ENCODE data around the gene TNFRSF4.

The TNFRSF4 gene

GRCh38 chr1:1183221-1183747 is 30.7 kb downstream of the TNFRSF4 start:
- Histone ChIP-seq H3K9me3 (ENCODE audit: low read depth, low read length) (no peaks in the 10 kb centered on the region), H3K36me3 (ENCODE audit: insufficient read depth, low read length) (no peaks in the 10 kb centered on the region), H3K4me3 (no peak overlapping the region), H3K27ac (no peak overlapping the region), H3K9ac (ENCODE audit: insufficient read length) (no peak overlapping the region)
- TF ChIP-seq POLR2AphosphoS5 (IDR thresholded peaks at IDR 0.05; ENCODE audit: borderline replicate concordance, low read depth, low read length) = no peak
- no peak for TF ChIP-seq EZH2 (IDR thresholded peaks at IDR 0.05)
- TF ChIP-seq FOXP2 (optimal IDR thresholded peaks at IDR 0.05; ENCODE audit: control extremely low read depth, extremely low read length, insufficient read depth) = no peak
- no peak for DNase-seq (ENCODE audit: low read depth, low spot score)

DNA sequence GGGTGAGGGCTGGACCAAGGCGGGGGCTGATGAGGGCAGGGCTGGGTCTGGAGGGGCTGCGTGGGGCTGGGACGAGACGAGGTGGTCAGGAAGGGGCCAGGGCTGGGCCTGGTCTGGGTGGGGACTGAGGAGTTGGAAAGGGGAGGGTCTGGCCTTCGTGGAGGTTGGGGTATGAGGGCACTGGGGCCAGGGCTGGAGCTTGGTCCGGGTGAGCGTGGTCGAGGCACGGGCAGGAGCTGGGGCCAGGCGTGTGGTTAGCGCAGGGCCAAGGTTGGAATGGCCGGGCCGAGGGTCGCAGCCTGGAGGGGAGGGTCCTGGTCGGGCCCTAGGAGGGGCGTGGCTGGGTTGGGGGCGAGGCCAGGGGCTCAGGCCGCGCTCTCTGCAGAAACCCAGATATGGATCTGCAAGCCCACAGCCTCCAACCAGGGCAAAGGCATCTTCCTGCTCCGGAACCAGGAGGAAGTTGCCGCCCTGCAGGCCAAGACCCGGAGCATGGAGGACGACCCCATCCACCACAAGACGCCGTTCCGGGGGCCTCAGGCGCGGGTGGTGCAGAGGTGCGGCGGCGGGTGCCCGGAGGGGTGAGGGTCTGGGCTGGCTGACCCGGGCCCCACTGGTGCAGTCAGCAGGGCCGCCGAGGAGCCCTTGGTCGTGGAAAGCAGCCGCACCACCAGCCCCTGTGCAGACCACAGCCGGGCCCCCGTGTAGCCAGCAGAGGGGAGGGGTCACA is 31.3 kb downstream of the TNFRSF4 start:
- TF ChIP-seq POLR2AphosphoS5 (IDR thresholded peaks at IDR 0.05; ENCODE audit: borderline replicate concordance, low read depth, low read length) (no peak), EZH2 (IDR thresholded peaks at IDR 0.05) (no peak), FOXP2 (optimal IDR thresholded peaks at IDR 0.05; ENCODE audit: control extremely low read depth, extremely low read length, insufficient read depth) (no peak)
- H3K36me3 ChIP-seq (ENCODE audit: insufficient read depth, low read length) = no peaks in the 10 kb centered on the region
- no peak overlapping the region for H3K4me3 ChIP-seq
- H3K9ac ChIP-seq (ENCODE audit: insufficient read length) = no peak overlapping the region
- H3K27ac ChIP-seq = no peak overlapping the region
- no peak for DNase-seq (ENCODE audit: low read depth, low spot score)
- H3K9me3 ChIP-seq (ENCODE audit: low read depth, low read length) = no peaks in the 10 kb centered on the region

DNA sequence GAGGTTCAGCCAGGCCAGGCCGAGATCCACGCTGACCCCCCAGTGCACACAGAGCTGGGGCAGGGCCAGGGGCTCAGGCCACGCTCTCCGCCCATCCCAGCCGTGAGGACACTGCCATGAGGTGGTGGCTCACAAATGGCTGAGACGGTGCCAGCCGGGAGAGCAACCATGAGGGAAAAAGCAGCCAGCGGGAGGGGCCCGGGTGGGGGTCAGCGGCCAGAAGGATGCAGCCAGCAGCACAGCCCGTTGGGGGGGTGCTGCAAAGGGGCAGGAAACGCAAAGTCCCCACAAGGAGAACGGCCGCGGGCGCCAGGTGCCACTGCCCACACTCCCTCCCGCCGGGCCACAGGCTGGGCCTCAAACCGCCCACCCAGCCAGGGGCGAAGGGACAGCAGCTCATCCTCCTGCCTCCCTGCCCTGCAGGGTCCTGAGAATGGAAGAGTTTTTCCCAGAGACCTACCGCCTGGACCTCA is 32.0 kb downstream of the TNFRSF4 start:
- Histone ChIP-seq H3K9ac (ENCODE audit: insufficient read length) (no peak overlapping the region), H3K27ac (no peak overlapping the region), H3K9me3 (ENCODE audit: low read depth, low read length) (no peaks in the 10 kb centered on the region), H3K4me3 (no peak overlapping the region), H3K36me3 (ENCODE audit: insufficient read depth, low read length) (no peaks in the 10 kb centered on the region)
- no peak for TF ChIP-seq POLR2AphosphoS5 (IDR thresholded peaks at IDR 0.05; ENCODE audit: borderline replicate concordance, low read depth, low read length)
- TF ChIP-seq EZH2 (IDR thresholded peaks at IDR 0.05) = no peak
- TF ChIP-seq FOXP2 (optimal IDR thresholded peaks at IDR 0.05; ENCODE audit: control extremely low read depth, extremely low read length, insufficient read depth) = no peak
- DNase-seq (ENCODE audit: low read depth, low spot score) = no peak

- DNase-seq (ENCODE audit: low read depth, low spot score) = no peak
- no peak overlapping the region for H3K27ac ChIP-seq
- H3K9ac ChIP-seq (ENCODE audit: insufficient read length) = no peak overlapping the region
- H3K36me3 ChIP-seq (ENCODE audit: insufficient read depth, low read length) = no peaks in the 10 kb centered on the region
- TF ChIP-seq EZH2 (IDR thresholded peaks at IDR 0.05) (no peak), POLR2AphosphoS5 (IDR thresholded peaks at IDR 0.05; ENCODE audit: borderline replicate concordance, low read depth, low read length) (no peak), FOXP2 (optimal IDR thresholded peaks at IDR 0.05; ENCODE audit: control extremely low read depth, extremely low read length, insufficient read depth) (no peak)
- H3K4me3 ChIP-seq = no peak overlapping the region
- no peaks in the 10 kb centered on the region for H3K9me3 ChIP-seq (ENCODE audit: low read depth, low read length)
These were observed 32.6 kb downstream of the TNFRSF4 start for GRCh38 chr1:1181129-1181937.

DNA sequence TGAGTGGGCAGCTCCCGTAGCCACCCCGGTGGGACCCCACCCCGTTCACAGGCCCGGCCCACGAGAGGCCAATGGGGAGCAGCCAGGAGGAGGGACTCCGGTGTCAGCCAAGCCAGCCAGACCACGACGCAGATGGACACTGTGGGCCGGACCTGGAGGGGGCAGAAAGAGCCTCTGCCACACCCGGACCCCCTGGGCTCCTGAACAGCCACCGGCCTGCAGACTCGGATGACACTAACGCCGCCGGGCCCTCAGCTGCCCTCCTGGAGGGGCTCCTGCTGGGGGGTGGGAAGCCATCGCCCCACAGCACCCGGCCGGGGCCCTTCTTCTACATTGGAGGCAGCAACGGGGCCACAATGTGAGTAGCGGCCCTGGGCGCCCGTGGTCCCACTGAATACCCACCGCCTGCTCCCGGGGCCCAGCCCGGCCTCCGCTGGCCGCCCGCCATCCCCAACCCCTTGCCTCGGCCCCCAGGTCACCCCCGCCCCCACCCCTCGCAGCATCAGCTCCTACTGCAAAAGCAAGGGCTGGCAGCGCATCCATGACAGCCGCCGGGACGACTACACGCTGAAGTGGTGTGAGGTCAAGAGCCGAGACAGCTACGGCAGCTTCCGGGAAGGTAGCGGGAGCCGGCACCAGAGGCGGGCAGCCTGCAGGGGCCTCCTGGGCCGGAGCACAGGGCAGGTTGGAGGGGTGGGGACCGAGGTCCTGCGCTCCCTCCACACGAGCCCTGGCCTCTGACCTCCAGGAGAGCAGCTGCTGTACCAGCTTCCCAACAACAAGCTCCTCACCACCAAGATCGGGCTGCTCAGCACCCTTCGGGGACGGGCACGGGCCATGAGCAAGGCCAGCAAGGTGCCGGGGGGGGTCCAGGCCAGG is 33.7 kb downstream of the TNFRSF4 start:
- H3K27ac ChIP-seq = no peak overlapping the region
- H3K9ac ChIP-seq (ENCODE audit: insufficient read length) = no peak overlapping the region
- no peaks in the 10 kb centered on the region for H3K9me3 ChIP-seq (ENCODE audit: low read depth, low read length)
- no peak overlapping the region for H3K4me3 ChIP-seq
- no peaks in the 10 kb centered on the region for H3K36me3 ChIP-seq (ENCODE audit: insufficient read depth, low read length)
- no peak for DNase-seq (ENCODE audit: low read depth, low spot score)
- TF ChIP-seq POLR2AphosphoS5 (IDR thresholded peaks at IDR 0.05; ENCODE audit: borderline replicate concordance, low read depth, low read length) (no peak), EZH2 (IDR thresholded peaks at IDR 0.05) (no peak), FOXP2 (optimal IDR thresholded peaks at IDR 0.05; ENCODE audit: control extremely low read depth, extremely low read length, insufficient read depth) (no peak)

DNA sequence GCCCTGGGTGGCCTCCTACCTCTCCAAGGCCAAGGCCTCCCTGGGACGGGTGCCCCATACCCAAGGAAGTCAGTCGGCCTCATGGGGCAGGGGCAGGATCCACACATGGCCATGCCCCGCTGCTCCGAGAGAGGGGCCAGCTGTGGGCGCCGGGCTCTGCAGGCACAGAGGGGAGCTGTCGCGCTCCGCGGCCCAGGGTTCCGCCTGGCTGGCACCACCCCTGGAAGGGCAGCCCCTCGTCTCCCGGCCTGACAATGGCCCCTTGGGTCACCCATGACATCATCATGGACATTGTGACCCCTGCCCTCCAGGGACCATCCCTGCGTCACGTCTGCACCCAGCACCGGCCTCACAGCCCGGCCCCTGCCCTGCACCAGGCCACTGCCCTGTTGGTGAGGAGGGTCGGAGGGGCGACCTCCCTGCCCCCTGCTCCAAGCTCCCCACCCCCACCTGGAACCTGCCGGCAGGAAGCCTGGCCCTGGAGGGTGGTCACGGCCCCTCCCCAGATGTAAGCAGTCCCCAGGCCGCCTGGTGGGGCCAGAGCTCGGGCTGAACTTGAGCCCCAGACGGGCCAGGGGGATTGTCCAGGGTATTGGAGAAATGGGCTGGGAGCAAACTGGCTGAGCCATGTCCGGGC is 34.5 kb downstream of the TNFRSF4 start:
- DNase-seq (ENCODE audit: low read depth, low spot score) = no peak
- no peaks in the 10 kb centered on the region for H3K36me3 ChIP-seq (ENCODE audit: insufficient read depth, low read length)
- no peak overlapping the region for H3K4me3 ChIP-seq
- no peak overlapping the region for H3K9ac ChIP-seq (ENCODE audit: insufficient read length)
- TF ChIP-seq FOXP2 (optimal IDR thresholded peaks at IDR 0.05; ENCODE audit: control extremely low read depth, extremely low read length, insufficient read depth) (no peak), POLR2AphosphoS5 (IDR thresholded peaks at IDR 0.05; ENCODE audit: borderline replicate concordance, low read depth, low read length) (no peak), EZH2 (IDR thresholded peaks at IDR 0.05) (no peak)
- H3K27ac ChIP-seq = no peak overlapping the region
- H3K9me3 ChIP-seq (ENCODE audit: low read depth, low read length) = no peaks in the 10 kb centered on the region

DNA sequence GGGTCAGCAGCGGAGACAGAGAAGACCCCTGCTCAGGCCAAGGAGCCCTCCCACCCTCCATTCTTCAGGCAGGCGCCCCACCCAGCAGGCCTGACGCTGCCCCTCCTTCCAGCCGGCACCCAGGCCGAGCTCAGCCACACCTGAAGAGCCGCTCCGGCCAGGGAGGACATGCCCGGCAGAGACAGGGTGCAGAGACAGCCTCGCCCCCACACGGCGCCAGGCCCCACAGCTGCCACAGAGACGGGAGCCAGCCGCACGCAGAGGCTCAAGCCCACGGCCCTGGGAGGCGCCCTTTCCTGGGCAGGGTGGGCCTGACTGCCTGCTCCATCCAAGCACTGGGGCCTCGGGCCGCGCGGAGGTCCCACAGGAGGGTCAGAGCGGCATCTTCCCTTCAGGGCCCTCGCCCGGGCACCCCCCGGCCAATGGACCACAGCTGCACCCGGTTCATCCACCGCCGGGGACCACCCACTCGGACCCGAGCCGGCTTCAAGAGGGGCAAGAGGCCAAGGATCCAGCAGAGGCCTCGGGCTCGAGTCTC is 35.1 kb downstream of the TNFRSF4 start:
- Histone ChIP-seq H3K36me3 (ENCODE audit: insufficient read depth, low read length) (no peaks in the 10 kb centered on the region), H3K9me3 (ENCODE audit: low read depth, low read length) (no peaks in the 10 kb centered on the region), H3K4me3 (no peak overlapping the region), H3K9ac (ENCODE audit: insufficient read length) (no peak overlapping the region), H3K27ac (no peak overlapping the region)
- DNase-seq (ENCODE audit: low read depth, low spot score) = no peak
- TF ChIP-seq FOXP2 (optimal IDR thresholded peaks at IDR 0.05; ENCODE audit: control extremely low read depth, extremely low read length, insufficient read depth) = no peak
- TF ChIP-seq EZH2 (IDR thresholded peaks at IDR 0.05) = no peak
- TF ChIP-seq POLR2AphosphoS5 (IDR thresholded peaks at IDR 0.05; ENCODE audit: borderline replicate concordance, low read depth, low read length) = no peak

Measured in SK-N-MC (cell line).